CD4-positive, alpha-beta T cell treated with Interleukin-12 subunit alpha and Interleukin-12 subunit beta, for 1 hour (primary cell): Measurements from ENCODE around the gene DDX54.

Experiments
- DNase-seq: peaks from one replicate; pipeline ENCODE4 v3.0.0-alpha.2; 2020

Gene DDX54

GRCh38 chr12:113185180-113186032 lies at the start of gene DDX54, which contains the start of gene RITA1:
DDX54 (minus strand) TSS chr12:113185478; CDS start chr12:113185451, 27 bp downstream.
RITA1 (plus strand) TSS chr12:113185721; CDS start chr12:113186747, 1,026 bp downstream.
- peak; percentile 84 for DNase-seq

GRCh38 chr12:113234483-113234882 lies 49.2 kb upstream of the DDX54 start:
- DNase-seq: no peak

- no peak for DNase-seq
Measured at GRCh38 chr12:113233967-113234366, 48.7 kb upstream of the DDX54 start.

GRCh38 chr12:113232840-113233585 lies 47.7 kb upstream of the DDX54 start:
- peak; percentile 71 for DNase-seq

GRCh38 chr12:113232089-113232839 lies 47.0 kb upstream of the DDX54 start:
- no peak for DNase-seq

GRCh38 chr12:113231235-113232088 lies 46.2 kb upstream of the DDX54 start:
- DNase-seq: no peak

GRCh38 chr12:113230315-113231234 lies 45.3 kb upstream of the DDX54 start:
- no peak for DNase-seq

- no peak for DNase-seq
Measured at GRCh38 chr12:113228394-113229028, 43.2 kb upstream of the DDX54 start.

- no peak for DNase-seq
Measured at GRCh38 chr12:113227686-113228391, 42.6 kb upstream of the DDX54 start.

GRCh38 chr12:113226696-113227568 lies 41.7 kb upstream of the DDX54 start:
- DNase-seq: no peak

- DNase-seq: no peak
Measured at GRCh38 chr12:113224955-113225354, 39.7 kb upstream of the DDX54 start.

- peak; percentile 4 for DNase-seq
Measured at GRCh38 chr12:113222730-113223531, 37.7 kb upstream of the DDX54 start.

GRCh38 chr12:113221997-113222729 lies 36.9 kb upstream of the DDX54 start:
- no peak for DNase-seq

GRCh38 chr12:113221181-113221996 lies 36.1 kb upstream of the DDX54 start, which contains the start of gene TPCN1:
TPCN1 (plus strand) TSS chr12:113221464; CDS start chr12:113226853, 5,389 bp downstream.
- DNase-seq: peak; percentile 99

- no peak for DNase-seq
Measured at GRCh38 chr12:113220593-113221180, 35.4 kb upstream of the DDX54 start.

GRCh38 chr12:113216027-113216426 lies 30.7 kb upstream of the DDX54 start:
- no peak for DNase-seq
